ENCODE data around the gene USP35. TPM values are rescaled to one million over a fixed set of nuclear protein-coding genes. Genes with fewer than 3 reads are reported as not detected.

The USP35 gene
- total RNA-seq, 1 experiment from 2014 or later, result 11.8 TPM

- in situ Hi-C loops (cut with HindIII; ENCODE audit: low pct_unique_long_range_greater_than_20kb, low sequenced_read_pairs) (no loop called here), intact Hi-C loops (cut with micrococcal nuclease; ENCODE audit: unreplicated experiment) (no loop called here)
- Histone ChIP-seq H3K4me1 (ENCODE audit: control insufficient read depth, insufficient read depth, low read length) (no peaks in the 10 kb centered on the region), H3K36me3 (ENCODE audit: control insufficient read depth, insufficient read depth, low read length) (no peaks in the 10 kb centered on the region), H3K27ac (ENCODE audit: low read length) (no peak overlapping the region), H3K4me3 (ENCODE audit: low read depth in 2 of 2, low read length in 2 of 2) (no peak overlapping the region), H3K9me3 (ENCODE audit: control insufficient read depth, insufficient read depth, low read depth, low read length) (no peaks in the 10 kb centered on the region), H3K27me3 (ENCODE audit: control insufficient read depth, insufficient read depth, low read length) (no peaks in the 10 kb centered on the region)
- ChIA-PET POLR2A (interaction anchor here (0.7 kb wide), 1 partner anchor 379 kb away, joined by 4 read pairs; no protein-coding TSS in a partner anchor), CTCF (no interaction called here)
- no peak for DNase-seq (ENCODE audit: low read depth, low spot score)
- TF ChIP-seq SIN3A (IDR thresholded peaks at IDR 0.05; ENCODE audit: borderline replicate concordance, insufficient read depth, low read depth, low read length) (no peak), TCF7L2 (IDR thresholded peaks at IDR 0.05; ENCODE audit: low read depth, low read length) (no peak), REST (IDR thresholded peaks at IDR 0.05; ENCODE audit: insufficient read depth in 1 of 2, low read depth in 2 of 2, low read length in 1 of 2) (no peak), CTCF (IDR thresholded peaks at IDR 0.05) (no peak), POLR2AphosphoS5 (IDR thresholded peaks at IDR 0.05; ENCODE audit: low read depth, low read length) (no peak)
- no peak for ATAC-seq
- BruUV-seq (replicated peaks), result no TSS peak
These were observed 17.0 kb downstream of the USP35 start for GRCh38 chr11:78205691-78206090.

GRCh38 chr11:78207532-78208256 lies 19.0 kb downstream of the USP35 start:
- no peak overlapping the region for H3K27ac ChIP-seq (ENCODE audit: low read length)
- BruUV-seq (replicated peaks), result no TSS peak
- TF ChIP-seq REST (IDR thresholded peaks at IDR 0.05; ENCODE audit: insufficient read depth in 1 of 2, low read depth in 2 of 2, low read length in 1 of 2), result no peak
- in situ Hi-C loops (cut with HindIII; ENCODE audit: low pct_unique_long_range_greater_than_20kb, low sequenced_read_pairs) (no loop called here), intact Hi-C loops (cut with micrococcal nuclease; ENCODE audit: unreplicated experiment) (no loop called here)
- DNase-seq (ENCODE audit: low read depth, low spot score), result no peak
- no peaks in the 10 kb centered on the region for H3K27me3 ChIP-seq (ENCODE audit: control insufficient read depth, insufficient read depth, low read length)
- ChIA-PET CTCF (no interaction called here), POLR2A (no interaction called here)
- no peak overlapping the region for H3K4me3 ChIP-seq (ENCODE audit: low read depth in 2 of 2, low read length in 2 of 2)
- no peaks in the 10 kb centered on the region for H3K9me3 ChIP-seq (ENCODE audit: control insufficient read depth, insufficient read depth, low read depth, low read length)
- H3K36me3 ChIP-seq (ENCODE audit: control insufficient read depth, insufficient read depth, low read length), result no peaks in the 10 kb centered on the region
- no peak for ATAC-seq
- H3K4me1 ChIP-seq (ENCODE audit: control insufficient read depth, insufficient read depth, low read length), result no peaks in the 10 kb centered on the region

Data from Panc1 (cell line).